ENCODE results near the gene ATP2A3. TPM values are rescaled to one million over a fixed set of nuclear protein-coding genes. Genes with fewer than 3 reads are reported as not detected.

The ATP2A3 gene
- total and polyA plus RNA-seq, 2 donors (not counting 1 experiment from before 2014, with no cell fraction given), result 697 to 817 TPM

- Histone ChIP-seq H3K4me1 (ENCODE audit: control insufficient read depth in 2 of 2, insufficient read depth in 2 of 2, low read length in 2 of 2) (peaks cover 19 to 38% of the 10 kb centered on the region in 2 donors), H3K27ac (ENCODE audit: low read length in 2 of 2) (no peak overlapping the region), H3K36me3 (replicated peaks in 1 of 2; ENCODE audit: control extremely low read depth in 1 of 2, control insufficient read depth in 1 of 2, extremely low read depth in 1 of 2, insufficient read depth in 2 of 2, low read length in 1 of 2) (no peaks in the 10 kb centered on the region), H2AFZ (ENCODE audit: insufficient read depth, low read depth, low read length, poor library complexity, severe bottlenecking) (no peak overlapping the region), H3K9me3 (ENCODE audit: control extremely low read depth in 1 of 3, control insufficient read depth in 2 of 3, insufficient read depth in 1 of 3, low read length in 2 of 3) (no peaks in the 10 kb centered on the region), H3K9ac (ENCODE audit: low read length) (no peak overlapping the region), H3K4me2 (replicated peaks; ENCODE audit: low read depth, low read length, poor library complexity, severe bottlenecking) (peak overlapping the region; percentile 100), H3K27me3 (replicated peaks in 1 of 4; ENCODE audit: control extremely low read depth in 1 of 4, control insufficient read depth in 3 of 4, insufficient read depth in 4 of 4, low read length in 3 of 4) (no peaks in the 10 kb centered on the region), H3K4me3 (ENCODE audit: control extremely low read depth in 1 of 5, extremely low read depth in 1 of 5, insufficient read depth in 1 of 5, low read depth in 2 of 5, low read length in 4 of 5) (no peak overlapping the region), H4K20me1 (ENCODE audit: control insufficient read depth, insufficient read depth, low read length, poor library complexity, severe bottlenecking) (no peaks in the 10 kb centered on the region), H3K79me2 (ENCODE audit: control insufficient read depth, insufficient read depth, low read length) (peaks cover 11% of the 10 kb centered on the region)
- no peak for TF ChIP-seq EZH2 (IDR thresholded peaks at IDR 0.05; ENCODE audit: borderline replicate concordance, insufficient read depth, low read depth, low read length, poor library complexity, severe bottlenecking)
- no peak for TF ChIP-seq CTCF (IDR thresholded peaks at IDR 0.05)
- Mint-ChIP-seq H3K27ac (no peak overlapping the region), H3K9me3 (ENCODE audit: insufficient read depth) (no peaks in the 10 kb centered on the region), H3K27me3 (no peaks in the 10 kb centered on the region), H3K4me3 (peak overlapping the region; percentile 88), H3K4me1 (peaks cover 38% of the 10 kb centered on the region)
- ChIA-PET CTCF (interaction anchor here (0.6 to 5.6 kb wide), 7 partner anchors 10 to 156 kb away, joined by 3 to 48 read pairs (median 6); partner anchors contain the start of gene NCBP3), POLR2A (interaction anchor here (0.9 to 1.1 kb wide), 3 partner anchors 17 to 22 kb away, joined by 3 read pairs; partner anchors contain the start of gene P2RX1)
- intact Hi-C loops (cut with micrococcal nuclease), result no loop called here
- no peak for DNase-seq
- 97% methylated on average over 3 of the region's 5 CpGs for WGBS (ENCODE audit: insufficient coverage)
- ATAC-seq (ENCODE audit: low read depth), result no peak
These were observed 70.0 kb downstream of the ATP2A3 start for GRCh38 chr17:3894188-3894587.

GRCh38 chr17:3893720-3894116 lies 70.5 kb downstream of the ATP2A3 start:
- 79% methylated on average over 7 of the region's 7 CpGs for WGBS (ENCODE audit: insufficient coverage)
- CTCF ChIA-PET, result interaction anchor here (0.8 to 5.6 kb wide), 7 partner anchors 11 to 155 kb away, joined by 3 to 48 read pairs (median 6); partner anchors contain the start of gene NCBP3
- Mint-ChIP-seq H3K27me3 (no peaks in the 10 kb centered on the region), H3K4me1 (peaks cover 40% of the 10 kb centered on the region), H3K4me3 (peak overlapping the region; percentile 88), H3K27ac (peak overlapping the region; percentile 84), H3K9me3 (ENCODE audit: insufficient read depth) (no peaks in the 10 kb centered on the region)
- peak overlapping the region; percentile 91 for H2AFZ ChIP-seq (ENCODE audit: insufficient read depth, low read depth, low read length, poor library complexity, severe bottlenecking)
- no peak for ATAC-seq (ENCODE audit: low read depth)
- intact Hi-C loops (cut with micrococcal nuclease), result loop anchor here (1.0 to 2.0 kb wide), 5 partner anchors 11 to 68 kb away; partner anchors contain the start of gene NCBP3
- H3K27me3 ChIP-seq (replicated peaks in 1 of 4; ENCODE audit: control extremely low read depth in 1 of 4, control insufficient read depth in 3 of 4, insufficient read depth in 4 of 4, low read length in 3 of 4), result no peaks in the 10 kb centered on the region
- H4K20me1 ChIP-seq (ENCODE audit: control insufficient read depth, insufficient read depth, low read length, poor library complexity, severe bottlenecking), result no peaks in the 10 kb centered on the region
- TF ChIP-seq CTCF (IDR thresholded peaks at IDR 0.05) (no peak), EZH2 (IDR thresholded peaks at IDR 0.05; ENCODE audit: borderline replicate concordance, insufficient read depth, low read depth, low read length, poor library complexity, severe bottlenecking) (no peak)
- H3K79me2 ChIP-seq (ENCODE audit: control insufficient read depth, insufficient read depth, low read length), result peaks cover 15% of the 10 kb centered on the region
- POLR2A ChIA-PET, result interaction anchor here (0.6 to 1.7 kb wide), 9 partner anchors 11 to 72 kb away, joined by 3 to 15 read pairs (median 4); partner anchors contain the start of gene P2RX1
- no peaks in the 10 kb centered on the region for H3K9me3 ChIP-seq (ENCODE audit: control extremely low read depth in 1 of 3, control insufficient read depth in 2 of 3, insufficient read depth in 1 of 3, low read length in 2 of 3)
- peaks cover 19 to 38% of the 10 kb centered on the region in 2 donors for H3K4me1 ChIP-seq (ENCODE audit: control insufficient read depth in 2 of 2, insufficient read depth in 2 of 2, low read length in 2 of 2)
- peak overlapping the region; percentile 100 for H3K4me2 ChIP-seq (replicated peaks; ENCODE audit: low read depth, low read length, poor library complexity, severe bottlenecking)
- H3K27ac ChIP-seq (ENCODE audit: low read length in 2 of 2), result peak overlapping the region; percentile 56 to 57
- peak overlapping the region; percentile 74 for H3K9ac ChIP-seq (ENCODE audit: low read length)
- DNase-seq, result no peak
- H3K36me3 ChIP-seq (replicated peaks in 1 of 2; ENCODE audit: control extremely low read depth in 1 of 2, control insufficient read depth in 1 of 2, extremely low read depth in 1 of 2, insufficient read depth in 2 of 2, low read length in 1 of 2), result no peaks in the 10 kb centered on the region
- peak overlapping the region in 4 of 5 experiments; percentile 55 to 75 (median 65) for H3K4me3 ChIP-seq (ENCODE audit: control extremely low read depth in 1 of 5, extremely low read depth in 1 of 5, insufficient read depth in 1 of 5, low read depth in 2 of 5, low read length in 4 of 5)
